Cardiac septum (tissue), 1 donor: Measurements from ENCODE around the gene SLC22A23. TPM values are rescaled to one million over a fixed set of nuclear protein-coding genes. Genes with fewer than 3 reads are reported as not detected.
"Not testable (repeated sequence)": the region's sequence is repeated elsewhere in the genome, so short reads cannot be mapped to it uniquely, and the experiment has no call there.

Experiments
- DNase-seq: peaks from one replicate; pipeline ENCODE4 v3.0.0-alpha.2; 2020; ENCODE audit warnings: low spot score
- intact Hi-C: fragments of 100-400 bp; cut with DNase I; formaldehyde crosslinking; loops from one replicate; pipeline ENCODE4 v1.14.0; 2022
- total RNA-seq: library from RNA; stranded (reverse); fragmentation: NEBNext Ultra II Directional; extraction: Animal tissue kit (Norgen Biotek cat#: 25700); gene quantifications from one replicate; pipeline ENCODE4 v1.2.1, GENCODE V29; 2021
- donor health status: DM: no; HTN: no; CAD: no.

The SLC22A23 gene
- total RNA-seq, 1 donor from 2014 or later, result 3.2 TPM

- intact Hi-C loops, result no loop called here
- DNase-seq, result no peak
Measured at GRCh38 chr6:3392930-3393835, 63.7 kb downstream of the SLC22A23 start.

GRCh38 chr6:3391902-3392458 is 64.9 kb downstream of the SLC22A23 start:
- DNase-seq, result no peak
- intact Hi-C loops, result no loop called here

- DNase-seq, result no peak
- intact Hi-C loops, result no loop called here
Measured at GRCh38 chr6:3390698-3391097, 66.2 kb downstream of the SLC22A23 start.

GRCh38 chr6:3389390-3390167 is 67.3 kb downstream of the SLC22A23 start:
- intact Hi-C loops, result no loop called here
- no peak for DNase-seq

- intact Hi-C loops, result no loop called here
- DNase-seq, result no peak
Measured at GRCh38 chr6:3388786-3389185, 68.1 kb downstream of the SLC22A23 start.

- no peak for DNase-seq
- intact Hi-C loops, result no loop called here
Measured at GRCh38 chr6:3386374-3386857, 70.4 kb downstream of the SLC22A23 start.

- no peak for DNase-seq
- intact Hi-C loops, result no loop called here
Measured at GRCh38 chr6:3385660-3386151, 71.1 kb downstream of the SLC22A23 start.

GRCh38 chr6:3385181-3385580 is 71.7 kb downstream of the SLC22A23 start:
- DNase-seq, intact Hi-C loops: not testable (repeated sequence)

- intact Hi-C loops, result no loop called here
- DNase-seq, result no peak
Measured at GRCh38 chr6:3384241-3385143, 72.4 kb downstream of the SLC22A23 start.

GRCh38 chr6:3383525-3383924 is 73.3 kb downstream of the SLC22A23 start:
- no peak for DNase-seq
- intact Hi-C loops, result no loop called here

GRCh38 chr6:3382326-3383279 is 74.2 kb downstream of the SLC22A23 start:
- intact Hi-C loops, result no loop called here
- no peak for DNase-seq

GRCh38 chr6:3381233-3381921 is 75.5 kb downstream of the SLC22A23 start:
- intact Hi-C loops, result no loop called here
- DNase-seq, result no peak

GRCh38 chr6:3380344-3381232 is 76.3 kb downstream of the SLC22A23 start:
- no peak for DNase-seq
- intact Hi-C loops, result no loop called here

- no peak for DNase-seq
- intact Hi-C loops, result no loop called here
Measured at GRCh38 chr6:3379482-3380060, 77.3 kb downstream of the SLC22A23 start.

- intact Hi-C loops, DNase-seq: not testable (repeated sequence)
Measured at GRCh38 chr6:3378808-3379207, 78.0 kb downstream of the SLC22A23 start.

GRCh38 chr6:3378398-3378782 is 78.5 kb downstream of the SLC22A23 start:
- intact Hi-C loops, DNase-seq: not testable (repeated sequence)
